ENCODE results near the gene DYRK3.
"Not testable (repeated sequence)": the region's sequence is repeated elsewhere in the genome, so short reads cannot be mapped to it uniquely, and the experiment has no call there.

Gene DYRK3

GRCh38 chr1:206635978-206636345 is 626 bp downstream of the DYRK3 start:
- DNase-seq (ENCODE audit: low read depth): peak; percentile 39
- peak overlapping the region; percentile 69 for H3K4me3 ChIP-seq (ENCODE audit: low read depth, low read length)
- no peak for TF ChIP-seq CTCF (IDR thresholded peaks at IDR 0.05; ENCODE audit: low read depth, low read length)
- TF ChIP-seq MAX (IDR thresholded peaks at IDR 0.05; ENCODE audit: low read depth, low read length): no peak
- no peak for TF ChIP-seq MYC (IDR thresholded peaks at IDR 0.05; ENCODE audit: low read depth, low read length)
- no peak for TF ChIP-seq POLR2A (IDR thresholded peaks at IDR 0.05; ENCODE audit: extremely low read depth, insufficient read length)

- DNase-seq (ENCODE audit: low read depth): no peak
- H3K4me3 ChIP-seq (ENCODE audit: low read depth, low read length): peak overlapping the region; percentile 69
- TF ChIP-seq MYC (IDR thresholded peaks at IDR 0.05; ENCODE audit: low read depth, low read length) (no peak), CTCF (IDR thresholded peaks at IDR 0.05; ENCODE audit: low read depth, low read length) (no peak), POLR2A (IDR thresholded peaks at IDR 0.05; ENCODE audit: extremely low read depth, insufficient read length) (no peak), MAX (IDR thresholded peaks at IDR 0.05; ENCODE audit: low read depth, low read length) (no peak)
Measured at GRCh38 chr1:206636671-206637070, 1.3 kb downstream of the DYRK3 start.

GRCh38 chr1:206637605-206638004 is 2.3 kb downstream of the DYRK3 start:
- no peak for DNase-seq (ENCODE audit: low read depth)
- no peak overlapping the region for H3K4me3 ChIP-seq (ENCODE audit: low read depth, low read length)
- TF ChIP-seq MAX (IDR thresholded peaks at IDR 0.05; ENCODE audit: low read depth, low read length): no peak
- no peak for TF ChIP-seq MYC (IDR thresholded peaks at IDR 0.05; ENCODE audit: low read depth, low read length)
- TF ChIP-seq CTCF (IDR thresholded peaks at IDR 0.05; ENCODE audit: low read depth, low read length): no peak
- TF ChIP-seq POLR2A (IDR thresholded peaks at IDR 0.05; ENCODE audit: extremely low read depth, insufficient read length): no peak

- H3K4me3 ChIP-seq (ENCODE audit: low read depth, low read length): not testable (repeated sequence)
Measured at GRCh38 chr1:206642074-206642473, 6.7 kb downstream of the DYRK3 start.

GRCh38 chr1:206643118-206643698 is 7.9 kb downstream of the DYRK3 start:
- H3K4me3 ChIP-seq (ENCODE audit: low read depth, low read length): no peak overlapping the region
- DNase-seq (ENCODE audit: low read depth): no peak
- TF ChIP-seq CTCF (IDR thresholded peaks at IDR 0.05; ENCODE audit: low read depth, low read length) (no peak), MYC (IDR thresholded peaks at IDR 0.05; ENCODE audit: low read depth, low read length) (no peak), POLR2A (IDR thresholded peaks at IDR 0.05; ENCODE audit: extremely low read depth, insufficient read length) (no peak), MAX (IDR thresholded peaks at IDR 0.05; ENCODE audit: low read depth, low read length) (no peak)

More at GRCh38 chr1:206642074-206642473, 6.7 kb downstream of the DYRK3 start:
- DNase-seq (ENCODE audit: low read depth): not testable (repeated sequence)

GRCh38 chr1:206646504-206646903 is 11.2 kb downstream of the DYRK3 start:
- TF ChIP-seq MYC (IDR thresholded peaks at IDR 0.05; ENCODE audit: low read depth, low read length): no peak
- DNase-seq (ENCODE audit: low read depth): no peak
- H3K4me3 ChIP-seq (ENCODE audit: low read depth, low read length): no peak overlapping the region

GRCh38 chr1:206647224-206647623 is 11.9 kb downstream of the DYRK3 start:
- H3K4me3 ChIP-seq (ENCODE audit: low read depth, low read length): no peak overlapping the region
- no peak for TF ChIP-seq MYC (IDR thresholded peaks at IDR 0.05; ENCODE audit: low read depth, low read length)
- no peak for TF ChIP-seq MAX (IDR thresholded peaks at IDR 0.05; ENCODE audit: low read depth, low read length)
- TF ChIP-seq CTCF (IDR thresholded peaks at IDR 0.05; ENCODE audit: low read depth, low read length): no peak
- no peak for TF ChIP-seq POLR2A (IDR thresholded peaks at IDR 0.05; ENCODE audit: extremely low read depth, insufficient read length)
- DNase-seq (ENCODE audit: low read depth): no peak

Measured in NB4 (cell line).